Thyroid gland (tissue), 4 donors: ENCODE data around the gene FANCC.

ENCODE experiments used
- CTCF ChIP-seq, 6 experiments: fragments of 200-600 bp in 3 of 6; fragments of 450-650 bp in 3 of 6; sonication (generic) in 3 of 6; IDR thresholded peaks; one replicate each; pipeline ENCODE4 v1.5.1; 2016 to 2019; ENCODE audit warnings: antibody characterized with exemption in 6 of 6, mild to moderate bottlenecking in 2 of 6, inconsistent platforms in 1 of 6, moderate library complexity in 1 of 6
- POLR2A ChIP-seq, 2 donors: fragments of 450-650 bp; IDR thresholded peaks; one replicate each; pipeline ENCODE4 v1.6.1; 2017; ENCODE audit warnings: antibody characterized with exemption in 2 of 2, mild to moderate bottlenecking in 2 of 2, moderate library complexity in 1 of 2

GRCh38 chr9:95074632-95075031 lies 242.9 kb downstream of the FANCC start:
- TF ChIP-seq CTCF (IDR thresholded peaks at IDR 0.05) (no peak), POLR2A (IDR thresholded peaks at IDR 0.05) (no peak)
